ENCODE data around the gene AP5B1. TPM values are rescaled to one million over a fixed set of nuclear protein-coding genes. Genes with fewer than 3 reads are reported as not detected.

Gene AP5B1
- total RNA-seq, 1 donor: 18.1 TPM

- Histone ChIP-seq H3K36me3 (ENCODE audit: insufficient read depth, low read length) (peaks cover 9% of the 10 kb centered on the region), H2AFZ (ENCODE audit: low read length) (no peak overlapping the region), H3K4me2 (ENCODE audit: insufficient read depth, low read length) (no peak overlapping the region), H3K79me2 (ENCODE audit: insufficient read depth, low read length) (peaks cover 35% of the 10 kb centered on the region), H3K4me1 (ENCODE audit: insufficient read depth, low read length) (peaks cover 5% of the 10 kb centered on the region), H4K20me1 (ENCODE audit: insufficient read depth, low read length) (peaks cover 37% of the 10 kb centered on the region), H3K27ac (ENCODE audit: low read depth, low read length) (no peak overlapping the region), H3K9me3 (ENCODE audit: low read depth, low read length) (no peaks in the 10 kb centered on the region), H3K27me3 (ENCODE audit: insufficient read depth, low read length) (no peaks in the 10 kb centered on the region), H3K4me3 (ENCODE audit: insufficient read depth, low read length) (no peak overlapping the region)
- TF ChIP-seq CTCF (IDR thresholded peaks at IDR 0.05; ENCODE audit: extremely low read depth, low read depth, low read length): no peak
- DNase-seq (ENCODE audit: insufficient read length, low spot score, missing footprints): peak; percentile 49
Measured at GRCh38 chr11:65777241-65777640, 3.5 kb downstream of the AP5B1 start.

- peaks cover 9% of the 10 kb centered on the region for H3K36me3 ChIP-seq (ENCODE audit: insufficient read depth, low read length)
- H2AFZ ChIP-seq (ENCODE audit: low read length): no peak overlapping the region
- peaks cover 37% of the 10 kb centered on the region for H4K20me1 ChIP-seq (ENCODE audit: insufficient read depth, low read length)
- H3K4me1 ChIP-seq (ENCODE audit: insufficient read depth, low read length): peaks cover 5% of the 10 kb centered on the region
- peaks cover 35% of the 10 kb centered on the region for H3K79me2 ChIP-seq (ENCODE audit: insufficient read depth, low read length)
- DNase-seq (ENCODE audit: insufficient read length, low spot score, missing footprints): no peak
- no peaks in the 10 kb centered on the region for H3K27me3 ChIP-seq (ENCODE audit: insufficient read depth, low read length)
- no peak overlapping the region for H3K4me2 ChIP-seq (ENCODE audit: insufficient read depth, low read length)
- H3K9me3 ChIP-seq (ENCODE audit: low read depth, low read length): no peaks in the 10 kb centered on the region
- H3K27ac ChIP-seq (ENCODE audit: low read depth, low read length): no peak overlapping the region
- TF ChIP-seq CTCF (IDR thresholded peaks at IDR 0.05; ENCODE audit: extremely low read depth, low read depth, low read length): no peak
- H3K4me3 ChIP-seq (ENCODE audit: insufficient read depth, low read length): no peak overlapping the region
Measured at GRCh38 chr11:65776710-65777141, 4.0 kb downstream of the AP5B1 start.

GRCh38 chr11:65776196-65776595, 4.6 kb downstream of the AP5B1 start:
- H2AFZ ChIP-seq (ENCODE audit: low read length): no peak overlapping the region
- H3K36me3 ChIP-seq (ENCODE audit: insufficient read depth, low read length): peaks cover 9% of the 10 kb centered on the region
- peaks cover 5% of the 10 kb centered on the region for H3K4me1 ChIP-seq (ENCODE audit: insufficient read depth, low read length)
- no peaks in the 10 kb centered on the region for H3K9me3 ChIP-seq (ENCODE audit: low read depth, low read length)
- H3K79me2 ChIP-seq (ENCODE audit: insufficient read depth, low read length): peaks cover 35% of the 10 kb centered on the region
- peak; percentile 45 for DNase-seq (ENCODE audit: insufficient read length, low spot score, missing footprints)
- H4K20me1 ChIP-seq (ENCODE audit: insufficient read depth, low read length): peaks cover 37% of the 10 kb centered on the region
- H3K27ac ChIP-seq (ENCODE audit: low read depth, low read length): no peak overlapping the region
- no peak overlapping the region for H3K4me3 ChIP-seq (ENCODE audit: insufficient read depth, low read length)
- H3K4me2 ChIP-seq (ENCODE audit: insufficient read depth, low read length): no peak overlapping the region
- H3K27me3 ChIP-seq (ENCODE audit: insufficient read depth, low read length): no peaks in the 10 kb centered on the region
- no peak for TF ChIP-seq CTCF (IDR thresholded peaks at IDR 0.05; ENCODE audit: extremely low read depth, low read depth, low read length)

- peaks cover 27% of the 10 kb centered on the region for H3K79me2 ChIP-seq (ENCODE audit: insufficient read depth, low read length)
- TF ChIP-seq CTCF (IDR thresholded peaks at IDR 0.05; ENCODE audit: extremely low read depth, low read depth, low read length): no peak
- DNase-seq (ENCODE audit: insufficient read length, low spot score, missing footprints): peak; percentile 74
- H4K20me1 ChIP-seq (ENCODE audit: insufficient read depth, low read length): peaks cover 37% of the 10 kb centered on the region
- no peak overlapping the region for H3K4me3 ChIP-seq (ENCODE audit: insufficient read depth, low read length)
- no peak overlapping the region for H2AFZ ChIP-seq (ENCODE audit: low read length)
- H3K4me1 ChIP-seq (ENCODE audit: insufficient read depth, low read length): peaks cover 4% of the 10 kb centered on the region
- peaks cover 9% of the 10 kb centered on the region for H3K36me3 ChIP-seq (ENCODE audit: insufficient read depth, low read length)
- H3K27ac ChIP-seq (ENCODE audit: low read depth, low read length): no peak overlapping the region
- H3K27me3 ChIP-seq (ENCODE audit: insufficient read depth, low read length): no peaks in the 10 kb centered on the region
- H3K4me2 ChIP-seq (ENCODE audit: insufficient read depth, low read length): no peak overlapping the region
- no peaks in the 10 kb centered on the region for H3K9me3 ChIP-seq (ENCODE audit: low read depth, low read length)
Measured at GRCh38 chr11:65774525-65775306, 6.1 kb downstream of the AP5B1 start.

Measured in osteoblast (primary cell).